ENCODE data around the gene NAV3.

NAV3 gene

GRCh38 chr12:78171061-78171460 is 340.4 kb downstream of the NAV3 start:
- TF ChIP-seq CTCF (IDR thresholded peaks at IDR 0.05; ENCODE audit: low read depth, low read length): no peak
- no peak for DNase-seq (ENCODE audit: extremely low read depth, low read depth)

GRCh38 chr12:78176643-78177042 is 345.9 kb downstream of the NAV3 start:
- no peak for TF ChIP-seq CTCF (IDR thresholded peaks at IDR 0.05; ENCODE audit: low read depth, low read length)
- DNase-seq (ENCODE audit: extremely low read depth, low read depth): no peak

GRCh38 chr12:78177298-78177697 is 346.6 kb downstream of the NAV3 start:
- no peak for TF ChIP-seq CTCF (IDR thresholded peaks at IDR 0.05; ENCODE audit: low read depth, low read length)
- no peak for DNase-seq (ENCODE audit: extremely low read depth, low read depth)

DNA sequence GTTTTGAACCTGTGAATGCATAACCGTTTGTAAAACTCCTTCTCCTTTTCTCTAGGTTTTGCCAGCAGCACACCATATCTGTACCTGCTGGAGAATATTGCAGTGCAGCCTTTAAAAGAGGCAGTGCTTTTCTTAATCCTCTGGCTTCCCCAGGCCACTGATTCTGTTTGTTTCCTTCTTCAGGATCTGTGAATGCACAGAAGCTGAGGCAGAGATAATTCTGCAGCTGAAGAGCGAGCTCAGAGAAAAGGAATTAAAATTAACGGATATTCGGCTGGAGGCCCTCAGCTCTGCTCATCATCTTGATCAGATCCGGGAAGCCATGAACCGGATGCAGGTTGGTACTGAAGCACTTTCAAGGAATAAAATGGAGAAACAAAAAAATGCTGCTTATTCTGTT is 348.7 kb downstream of the NAV3 start:
- no peak for DNase-seq (ENCODE audit: extremely low read depth, low read depth)
- no peak for TF ChIP-seq CTCF (IDR thresholded peaks at IDR 0.05; ENCODE audit: low read depth, low read length)

DNA sequence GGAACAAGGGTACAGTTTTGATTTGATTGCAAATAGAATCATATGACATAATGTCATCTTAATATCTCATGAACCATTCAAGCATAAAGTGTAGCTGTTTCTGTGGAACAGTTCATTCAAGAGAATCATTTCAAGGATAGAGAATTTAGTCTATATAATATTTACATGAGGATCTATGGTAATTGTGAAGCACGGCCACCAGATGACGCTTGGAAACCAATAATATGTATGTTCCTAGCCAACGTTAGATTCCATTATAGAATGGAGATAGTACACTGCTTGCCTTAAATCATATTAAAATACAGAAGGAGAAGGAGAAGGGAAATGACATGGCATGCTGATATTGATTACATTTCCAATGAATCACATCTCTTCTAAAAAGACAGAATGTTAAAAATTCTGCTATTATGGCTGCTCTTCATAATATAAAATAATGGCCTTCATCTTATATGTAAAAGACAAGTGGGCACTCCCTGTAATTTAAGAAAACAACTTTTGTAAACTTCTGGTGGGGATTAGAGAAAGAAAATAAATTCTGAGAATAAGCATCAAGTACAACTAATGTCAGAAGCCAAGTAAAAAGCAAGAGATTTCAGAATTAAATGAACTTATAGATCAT is 351.0 kb downstream of the NAV3 start:
- DNase-seq (ENCODE audit: extremely low read depth, low read depth): no peak
- peak; percentile 20 for TF ChIP-seq CTCF (IDR thresholded peaks at IDR 0.05; ENCODE audit: low read depth, low read length)

DNA sequence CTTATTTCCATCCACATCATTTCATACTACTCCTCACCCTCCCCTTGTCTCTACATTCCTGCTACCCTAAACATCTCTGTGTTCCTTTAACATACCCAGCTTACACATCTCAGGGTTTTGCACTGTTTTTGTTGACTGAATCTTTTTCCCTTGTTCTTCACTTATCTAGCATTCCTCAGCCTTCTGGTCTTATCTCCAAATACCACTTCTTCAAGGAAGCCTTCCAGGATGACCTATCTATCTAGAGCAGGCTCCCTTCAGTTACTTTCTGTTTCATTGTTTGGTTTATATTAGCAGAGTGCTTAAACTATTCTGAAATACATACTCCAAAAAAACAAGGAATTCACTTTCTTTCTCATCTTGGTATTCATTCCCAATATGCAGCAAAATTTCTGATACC is 353.1 kb downstream of the NAV3 start:
- TF ChIP-seq CTCF (IDR thresholded peaks at IDR 0.05; ENCODE audit: low read depth, low read length): no peak
- DNase-seq (ENCODE audit: extremely low read depth, low read depth): no peak

- TF ChIP-seq CTCF (IDR thresholded peaks at IDR 0.05; ENCODE audit: low read depth, low read length): no peak
- no peak for DNase-seq (ENCODE audit: extremely low read depth, low read depth)
Measured at GRCh38 chr12:78185109-78185508, 354.4 kb downstream of the NAV3 start.
